ENCODE results near the gene NEXN.
A peak's percentile ranks its signal among the peaks of the same experiment; 100 is the strongest.
"Not testable (repeated sequence)": the region's sequence is repeated elsewhere in the genome, so short reads cannot be mapped to it uniquely, and the experiment has no call there.

NEXN gene

GRCh38 chr1:77899647-77900320 is 11.4 kb downstream of the NEXN start:
- no peak for DNase-seq (ENCODE audit: low read depth, low spot score)
- H3K4me3 ChIP-seq (ENCODE audit: low read length): no peak overlapping the region

GRCh38 chr1:77900687-77901293 is 12.4 kb downstream of the NEXN start:
- no peak overlapping the region for H3K4me3 ChIP-seq (ENCODE audit: low read length)
- DNase-seq (ENCODE audit: low read depth, low spot score): peak; percentile 54

GRCh38 chr1:77905603-77906002 is 17.2 kb downstream of the NEXN start:
- no peak for DNase-seq (ENCODE audit: low read depth, low spot score)
- no peak overlapping the region for H3K4me3 ChIP-seq (ENCODE audit: low read length)

GRCh38 chr1:77906019-77906545 is 17.7 kb downstream of the NEXN start:
- no peak for DNase-seq (ENCODE audit: low read depth, low spot score)
- H3K4me3 ChIP-seq (ENCODE audit: low read length): no peak overlapping the region

- no peak for DNase-seq (ENCODE audit: low read depth, low spot score)
These were observed 18.2 kb downstream of the NEXN start for GRCh38 chr1:77906624-77907023.

GRCh38 chr1:77910116-77910515 is 21.7 kb downstream of the NEXN start:
- H3K4me3 ChIP-seq (ENCODE audit: low read length): no peak overlapping the region
- no peak for DNase-seq (ENCODE audit: low read depth, low spot score)

More at GRCh38 chr1:77906624-77907023, 18.2 kb downstream of the NEXN start:
- no peak overlapping the region for H3K4me3 ChIP-seq (ENCODE audit: low read length)

- not testable (repeated sequence) for H3K4me3 ChIP-seq (ENCODE audit: low read length); DNase-seq (ENCODE audit: low read depth, low spot score)
These were observed 30.5 kb downstream of the NEXN start for GRCh38 chr1:77918918-77919317.

- DNase-seq (ENCODE audit: low read depth, low spot score): no peak
- no peak overlapping the region for H3K4me3 ChIP-seq (ENCODE audit: low read length)
These were observed 37.1 kb downstream of the NEXN start for GRCh38 chr1:77925518-77925917.

GRCh38 chr1:77925956-77926355 is 37.5 kb downstream of the NEXN start:
- H3K4me3 ChIP-seq (ENCODE audit: low read length): no peak overlapping the region
- no peak for DNase-seq (ENCODE audit: low read depth, low spot score)

- peak; percentile 12 for DNase-seq (ENCODE audit: low read depth, low spot score)
- H3K4me3 ChIP-seq (ENCODE audit: low read length): peak overlapping the region; percentile 22
These were observed 38.3 kb downstream of the NEXN start for GRCh38 chr1:77926561-77927357.

- H3K4me3 ChIP-seq (ENCODE audit: low read length): no peak overlapping the region
- DNase-seq (ENCODE audit: low read depth, low spot score): no peak
These were observed 39.0 kb downstream of the NEXN start for GRCh38 chr1:77927414-77927813.

GRCh38 chr1:77929806-77930205 is 41.4 kb downstream of the NEXN start:
- DNase-seq (ENCODE audit: low read depth, low spot score): no peak
- H3K4me3 ChIP-seq (ENCODE audit: low read length): no peak overlapping the region

GRCh38 chr1:77938651-77939050 is 50.2 kb downstream of the NEXN start:
- no peak for DNase-seq (ENCODE audit: low read depth, low spot score)
- no peak overlapping the region for H3K4me3 ChIP-seq (ENCODE audit: low read length)

GRCh38 chr1:77940921-77941570 is 52.6 kb downstream of the NEXN start:
- no peak for DNase-seq (ENCODE audit: low read depth, low spot score)
- H3K4me3 ChIP-seq (ENCODE audit: low read length): no peak overlapping the region

GRCh38 chr1:77942400-77943140 is 54.1 kb downstream of the NEXN start:
- no peak for DNase-seq (ENCODE audit: low read depth, low spot score)
- H3K4me3 ChIP-seq (ENCODE audit: low read length): no peak overlapping the region

- no peak for DNase-seq (ENCODE audit: low read depth, low spot score)
- no peak overlapping the region for H3K4me3 ChIP-seq (ENCODE audit: low read length)
These were observed 56.9 kb downstream of the NEXN start for GRCh38 chr1:77945345-77945744.

- no peak overlapping the region for H3K4me3 ChIP-seq (ENCODE audit: low read length)
- no peak for DNase-seq (ENCODE audit: low read depth, low spot score)
These were observed 60.5 kb downstream of the NEXN start for GRCh38 chr1:77948841-77949424.

GRCh38 chr1:77950873-77951272 is 62.4 kb downstream of the NEXN start:
- H3K4me3 ChIP-seq (ENCODE audit: low read length): no peak overlapping the region
- DNase-seq (ENCODE audit: low read depth, low spot score): no peak

- DNase-seq (ENCODE audit: low read depth, low spot score): no peak
- no peak overlapping the region for H3K4me3 ChIP-seq (ENCODE audit: low read length)
These were observed 62.9 kb downstream of the NEXN start for GRCh38 chr1:77951328-77951727.

Measured in Jurkat, Clone E6-1 (cell line).